CD4-positive, alpha-beta T cell treated with Interferon gamma for 1 hour (primary cell): ENCODE measurements around the gene RNFT1.
A peak's percentile ranks its signal among the peaks of the same experiment; 100 is the strongest.
"Not testable (repeated sequence)": the region's sequence is repeated elsewhere in the genome, so short reads cannot be mapped to it uniquely, and the experiment has no call there.

Source experiments
- DNase-seq: peaks from one replicate; pipeline ENCODE4 v3.0.0-alpha.2; 2020

Gene RNFT1

GRCh38 chr17:59964482-59965328, at the start of gene RNFT1:
RNFT1 (minus strand) TSS chr17:59964740; CDS start chr17:59964663, 77 bp downstream.
- peak; percentile 84 for DNase-seq

- not testable (repeated sequence) for DNase-seq
These were observed 44.8 kb upstream of the RNFT1 start for GRCh38 chr17:60009326-60009725.

- DNase-seq, result not testable (repeated sequence)
These were observed 43.8 kb upstream of the RNFT1 start for GRCh38 chr17:60008377-60008776.

GRCh38 chr17:60006160-60006559, 41.6 kb upstream of the RNFT1 start:
- DNase-seq, result no peak

- not testable (repeated sequence) for DNase-seq
These were observed 40.0 kb upstream of the RNFT1 start for GRCh38 chr17:60004561-60004960.

GRCh38 chr17:60002405-60002804, 37.9 kb upstream of the RNFT1 start:
- not testable (repeated sequence) for DNase-seq

GRCh38 chr17:59996608-59997007, 32.1 kb upstream of the RNFT1 start:
- not testable (repeated sequence) for DNase-seq

GRCh38 chr17:59975166-59975565, 10.6 kb upstream of the RNFT1 start:
- DNase-seq, result not testable (repeated sequence)

GRCh38 chr17:59973483-59973882, 8.9 kb upstream of the RNFT1 start:
- not testable (repeated sequence) for DNase-seq

GRCh38 chr17:59972778-59973177, 8.2 kb upstream of the RNFT1 start:
- DNase-seq, result no peak

- not testable (repeated sequence) for DNase-seq
These were observed 7.2 kb upstream of the RNFT1 start for GRCh38 chr17:59971771-59972170.

GRCh38 chr17:59963738-59964481, 630 bp downstream of the RNFT1 start:
- peak; percentile 37 for DNase-seq

GRCh38 chr17:59962739-59963318, 1.7 kb downstream of the RNFT1 start:
- no peak for DNase-seq

GRCh38 chr17:59959574-59959973, 5.0 kb downstream of the RNFT1 start:
- DNase-seq, result not testable (repeated sequence)

- no peak for DNase-seq
These were observed 9.7 kb downstream of the RNFT1 start for GRCh38 chr17:59954856-59955255.

GRCh38 chr17:59950049-59950448, 14.5 kb downstream of the RNFT1 start:
- no peak for DNase-seq

- not testable (repeated sequence) for DNase-seq
These were observed 17.2 kb downstream of the RNFT1 start for GRCh38 chr17:59947310-59947709.

GRCh38 chr17:59946433-59946832, 18.1 kb downstream of the RNFT1 start:
- DNase-seq, result not testable (repeated sequence)

GRCh38 chr17:59941131-59941530, 23.4 kb downstream of the RNFT1 start:
- DNase-seq, result no peak

- not testable (repeated sequence) for DNase-seq
These were observed 23.8 kb downstream of the RNFT1 start for GRCh38 chr17:59940697-59941096.

- not testable (repeated sequence) for DNase-seq
These were observed 31.2 kb downstream of the RNFT1 start for GRCh38 chr17:59933317-59933716.

- not testable (repeated sequence) for DNase-seq
These were observed 33.8 kb downstream of the RNFT1 start for GRCh38 chr17:59930768-59931167.

- not testable (repeated sequence) for DNase-seq
These were observed 34.4 kb downstream of the RNFT1 start for GRCh38 chr17:59930121-59930520.
